ENCODE data around the gene ERF.

Gene ERF

DNA sequence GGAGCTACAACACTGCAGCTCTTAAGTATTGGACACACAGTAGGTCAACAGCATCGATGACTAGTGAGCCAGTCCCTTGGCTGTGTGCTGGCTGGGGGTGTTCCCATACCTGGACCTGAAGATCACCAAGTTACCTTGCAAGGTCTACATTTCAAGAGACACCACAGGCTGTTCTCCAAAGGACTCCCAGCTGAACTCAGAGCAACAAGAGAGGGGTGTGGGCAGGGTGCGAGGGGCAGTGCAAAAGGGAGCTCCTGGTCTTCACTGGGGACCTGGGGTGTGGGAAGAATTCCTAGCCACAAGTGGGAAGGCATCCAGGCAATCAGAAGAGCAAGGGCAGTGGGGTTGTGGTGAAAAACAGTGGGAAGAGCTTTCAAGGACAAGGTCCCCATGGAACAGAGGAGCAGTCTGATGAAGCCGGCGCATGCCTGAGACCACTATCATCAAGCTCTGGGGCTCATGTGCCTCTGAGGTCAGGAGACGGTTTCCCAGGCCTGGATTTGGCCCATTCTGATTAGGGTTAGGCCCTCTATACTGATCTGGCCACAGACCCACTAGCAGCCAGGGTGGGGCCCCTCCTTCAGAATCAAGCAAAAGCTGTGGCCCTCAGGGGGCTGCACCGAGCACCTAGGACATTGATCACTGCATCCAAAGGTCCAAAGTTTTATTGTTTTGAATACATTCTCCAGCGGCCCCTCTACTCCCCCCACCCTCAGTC is 7.8 kb downstream of the ERF start:
- no peak overlapping the region for H3K4me3 Mint-ChIP-seq
- ATAC-seq, result no peak
- H3K9me3 Mint-ChIP-seq, result no peaks in the 10 kb centered on the region
- no peaks in the 10 kb centered on the region for H3K27me3 Mint-ChIP-seq
- peaks cover 65% of the 10 kb centered on the region for H3K4me1 Mint-ChIP-seq
- no peak for DNase-seq
- peak overlapping the region in 1 of 2 donors; percentile 5 for H3K27ac Mint-ChIP-seq

DNA sequence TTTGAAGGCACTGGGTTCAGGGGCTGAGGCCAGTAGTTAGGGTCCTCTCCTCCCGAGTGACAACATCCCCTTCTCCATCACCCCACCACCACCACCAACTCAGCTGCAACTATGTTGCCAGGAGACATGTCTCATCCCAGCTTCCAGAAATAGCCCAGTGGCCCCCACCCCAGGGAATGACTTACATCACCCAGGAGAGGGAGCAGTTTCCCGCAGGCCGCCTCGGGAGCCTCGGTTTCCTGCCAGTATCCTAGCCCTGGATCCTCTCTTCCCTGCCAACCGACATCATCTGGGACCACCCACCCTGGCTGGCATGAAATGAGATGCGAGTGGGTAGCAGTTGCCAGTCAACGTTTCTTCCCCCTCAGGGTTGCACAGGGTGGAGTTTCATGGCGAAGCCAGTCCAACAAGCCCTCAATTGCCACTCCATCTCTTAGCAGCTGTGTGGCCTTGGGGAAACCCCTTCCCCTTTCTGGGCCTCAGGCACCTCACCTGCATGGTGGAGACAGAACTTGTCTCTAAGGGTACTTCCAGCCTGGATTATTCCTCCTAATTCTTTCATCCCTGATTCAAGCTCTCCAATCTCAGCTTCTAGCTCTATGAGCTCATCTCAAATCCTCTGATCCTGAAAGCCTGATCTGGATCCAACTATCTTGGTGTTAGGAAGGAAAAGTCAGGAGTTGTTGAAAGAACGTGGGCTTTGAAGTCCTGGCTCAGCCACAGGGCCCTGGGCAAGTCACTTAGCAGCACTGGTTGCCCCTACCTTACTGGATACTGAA is 8.6 kb downstream of the ERF start:
- Mint-ChIP-seq H3K4me3 (no peak overlapping the region), H3K27me3 (no peaks in the 10 kb centered on the region), H3K27ac (no peak overlapping the region), H3K9me3 (no peaks in the 10 kb centered on the region), H3K4me1 (peaks cover 59% of the 10 kb centered on the region)
- DNase-seq, result no peak
- no peak for ATAC-seq

DNA sequence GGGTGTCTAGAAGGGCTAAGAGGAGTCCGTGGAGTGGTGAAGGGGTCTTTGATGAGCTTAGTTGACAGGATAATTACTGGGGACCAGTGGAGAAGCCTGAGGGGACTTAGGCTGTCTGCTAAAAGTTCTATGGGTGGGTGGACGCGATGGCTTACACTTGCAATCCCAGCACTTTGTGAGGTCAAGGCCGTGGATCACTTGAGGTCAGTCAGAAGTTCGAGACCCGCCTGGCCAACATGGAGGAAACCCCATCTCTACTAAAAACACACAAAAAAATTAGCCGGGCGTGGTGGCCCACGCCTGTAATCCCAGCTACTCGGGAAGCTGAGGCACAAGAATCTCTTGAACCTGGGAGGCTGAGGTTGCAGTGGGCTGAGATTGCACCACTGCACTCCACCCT is 9.7 kb downstream of the ERF start:
- no peaks in the 10 kb centered on the region for H3K9me3 Mint-ChIP-seq
- ATAC-seq (no peak), DNase-seq (no peak)
- no peaks in the 10 kb centered on the region for H3K27me3 Mint-ChIP-seq
- H3K4me3 Mint-ChIP-seq, result peak overlapping the region; percentile 86 to 94
- H3K4me1 Mint-ChIP-seq, result peaks cover 59% of the 10 kb centered on the region
- peak overlapping the region; percentile 77 to 96 for H3K27ac Mint-ChIP-seq

DNA sequence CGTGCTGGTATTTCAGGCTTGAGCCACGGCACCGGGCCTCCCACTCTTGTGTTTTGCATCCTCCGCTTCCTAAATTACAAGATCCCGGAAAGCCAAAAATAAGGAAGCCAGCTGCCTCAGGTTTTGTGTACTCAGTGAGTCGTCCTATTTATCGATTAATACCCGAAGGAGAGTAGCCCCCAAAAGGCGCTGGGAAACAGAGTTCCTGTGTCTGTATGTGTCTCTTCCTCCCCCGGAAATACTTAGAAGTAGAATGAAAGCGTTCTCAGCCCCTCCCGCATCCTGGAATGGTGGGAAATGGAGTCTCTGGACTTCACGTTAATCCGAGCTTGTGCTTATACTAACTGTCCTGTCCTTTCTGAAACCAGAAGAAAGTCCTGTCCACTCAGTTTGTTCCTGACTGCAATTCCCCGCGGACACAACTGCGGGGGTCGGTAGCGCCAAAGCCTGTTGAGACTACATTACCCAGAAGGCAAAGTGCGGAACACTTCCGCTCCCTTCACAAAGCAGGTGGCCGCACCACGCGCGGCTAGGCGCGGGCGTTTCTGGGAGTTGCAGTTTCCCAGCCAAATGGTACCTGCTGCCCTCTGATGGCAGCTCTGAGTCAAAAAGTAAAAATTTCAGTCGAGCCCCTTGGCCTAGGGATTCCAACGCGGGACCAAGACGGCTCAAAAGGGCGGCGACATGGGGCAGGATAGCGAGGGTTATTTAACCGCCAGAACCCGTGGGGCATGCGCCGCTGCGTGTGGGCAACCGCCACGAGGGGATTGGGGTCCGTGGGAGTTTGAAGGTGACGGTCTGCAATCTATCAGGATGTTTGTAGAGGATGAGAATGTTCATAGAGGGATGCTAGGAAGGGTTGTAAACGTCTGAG is 10.3 kb downstream of the ERF start:
- ATAC-seq, result peak; percentile 54
- H3K9me3 Mint-ChIP-seq, result no peaks in the 10 kb centered on the region
- DNase-seq, result peak; percentile 92 to 93
- peak overlapping the region; percentile 86 to 94 for H3K4me3 Mint-ChIP-seq
- no peaks in the 10 kb centered on the region for H3K27me3 Mint-ChIP-seq
- peak overlapping the region; percentile 96 for H3K27ac Mint-ChIP-seq
- peaks cover 59% of the 10 kb centered on the region for H3K4me1 Mint-ChIP-seq

DNA sequence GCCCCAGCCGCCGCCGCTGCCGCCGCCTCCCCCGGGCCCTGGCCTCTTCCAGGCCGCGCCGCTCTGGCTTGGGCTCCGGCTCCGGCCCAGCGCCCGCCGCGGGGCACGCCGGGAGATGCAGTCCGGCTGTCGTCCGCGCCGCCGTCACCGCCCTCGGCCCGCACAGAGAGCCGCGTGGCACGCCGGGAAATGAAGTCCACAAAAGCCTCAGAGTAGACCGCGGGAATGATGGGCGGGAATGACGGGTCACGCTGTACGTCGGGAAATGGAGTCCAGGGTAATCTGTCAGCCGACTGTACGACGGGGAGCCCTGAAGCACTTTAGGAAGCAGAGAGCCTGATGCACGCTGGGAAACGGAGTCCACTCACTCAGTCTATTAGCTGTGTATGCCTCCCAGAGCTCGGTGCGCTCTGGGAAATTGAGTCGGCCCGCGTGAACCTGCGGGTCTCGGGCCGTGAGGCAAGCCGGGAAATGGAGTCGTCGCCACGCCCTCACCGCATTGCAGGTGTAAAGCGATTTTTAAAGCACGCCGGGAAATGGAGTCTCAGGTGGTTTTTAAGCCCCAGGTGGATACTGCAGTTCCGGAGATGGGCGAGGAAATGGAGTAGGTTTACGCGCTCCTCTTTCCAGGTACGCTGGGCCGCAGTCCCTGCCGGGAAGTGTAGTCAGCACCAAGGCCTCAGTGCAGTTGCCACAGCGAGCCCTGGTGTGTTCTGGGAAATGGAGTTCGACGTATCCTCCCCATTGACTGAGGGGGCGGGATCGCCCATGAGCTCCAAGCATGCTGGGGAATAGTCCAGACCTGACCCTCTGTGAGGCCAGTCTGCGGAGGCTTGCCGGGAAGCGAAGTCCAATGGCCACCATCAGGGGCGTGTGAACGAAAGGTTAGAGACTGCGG is 12.2 kb downstream of the ERF start, which contains the start of gene GSK3A:
GSK3A (minus strand) TSS at position 91 of the 898 bp plus-strand sequence. CDS start 137 bp downstream, outside the sequence.
- Mint-ChIP-seq H3K9me3 (no peaks in the 10 kb centered on the region), H3K4me1 (peaks cover 55% of the 10 kb centered on the region), H3K4me3 (peak within 1 kb of the TSS; percentile 91 to 94), H3K27me3 (no peaks in the 10 kb centered on the region), H3K27ac (peak within 1 kb of the TSS; percentile 93 to 96)
- DNase-seq, result peak; percentile 96 to 97
- peak; percentile 86 for ATAC-seq

DNA sequence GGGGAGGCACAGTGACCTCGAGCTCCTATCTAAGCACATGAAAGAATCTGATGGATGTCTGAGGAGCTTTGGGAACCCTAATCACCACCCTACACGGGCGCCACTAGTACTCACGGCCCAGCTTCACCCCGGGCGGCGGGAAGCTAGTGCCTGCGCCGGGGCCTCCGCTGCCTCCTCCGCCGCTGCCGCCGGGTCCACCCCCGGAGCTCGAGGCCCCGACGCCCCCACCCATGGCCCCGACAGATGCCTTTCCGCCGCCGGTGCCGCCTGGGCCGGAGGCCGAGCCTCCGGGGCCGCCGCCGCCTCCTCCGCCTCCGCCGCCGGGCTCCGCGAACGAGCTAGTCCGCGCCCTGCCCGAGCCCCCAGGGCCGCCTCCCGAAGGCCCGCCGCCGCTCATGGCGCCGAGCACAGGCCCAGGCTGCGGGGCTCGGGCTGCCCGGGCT is 12.8 kb downstream of the ERF start:
- ATAC-seq (peak; percentile 0), DNase-seq (no peak)
- H3K27ac Mint-ChIP-seq, result peak overlapping the region; percentile 83 to 92
- no peaks in the 10 kb centered on the region for H3K27me3 Mint-ChIP-seq
- H3K9me3 Mint-ChIP-seq, result no peaks in the 10 kb centered on the region
- peak overlapping the region; percentile 86 to 91 for H3K4me3 Mint-ChIP-seq
- peaks cover 54% of the 10 kb centered on the region for H3K4me1 Mint-ChIP-seq

DNA sequence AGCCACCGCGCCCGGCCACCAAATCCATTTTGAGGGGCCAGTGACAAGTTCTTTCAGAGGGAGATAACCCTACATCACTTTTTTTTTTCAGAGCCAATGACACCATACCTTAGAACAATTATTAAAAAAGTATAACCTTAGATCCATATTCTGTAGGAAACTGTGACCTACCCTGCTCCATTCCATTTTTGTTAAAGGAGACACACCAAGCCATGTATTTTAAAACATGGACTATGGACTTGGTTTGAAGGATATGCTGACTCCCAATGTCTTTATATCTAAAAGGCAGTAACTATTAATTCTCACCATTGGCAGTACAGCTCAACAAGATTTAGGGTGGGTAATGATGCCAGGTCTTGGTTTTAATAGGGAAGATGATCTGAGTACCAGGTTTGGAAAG is 13.6 kb downstream of the ERF start:
- H3K9me3 Mint-ChIP-seq, result no peaks in the 10 kb centered on the region
- no peak for DNase-seq
- no peak for ATAC-seq
- no peaks in the 10 kb centered on the region for H3K27me3 Mint-ChIP-seq
- peaks cover 54% of the 10 kb centered on the region for H3K4me1 Mint-ChIP-seq
- peak overlapping the region; percentile 38 to 83 for H3K27ac Mint-ChIP-seq
- H3K4me3 Mint-ChIP-seq, result peak overlapping the region; percentile 86 to 91

DNA sequence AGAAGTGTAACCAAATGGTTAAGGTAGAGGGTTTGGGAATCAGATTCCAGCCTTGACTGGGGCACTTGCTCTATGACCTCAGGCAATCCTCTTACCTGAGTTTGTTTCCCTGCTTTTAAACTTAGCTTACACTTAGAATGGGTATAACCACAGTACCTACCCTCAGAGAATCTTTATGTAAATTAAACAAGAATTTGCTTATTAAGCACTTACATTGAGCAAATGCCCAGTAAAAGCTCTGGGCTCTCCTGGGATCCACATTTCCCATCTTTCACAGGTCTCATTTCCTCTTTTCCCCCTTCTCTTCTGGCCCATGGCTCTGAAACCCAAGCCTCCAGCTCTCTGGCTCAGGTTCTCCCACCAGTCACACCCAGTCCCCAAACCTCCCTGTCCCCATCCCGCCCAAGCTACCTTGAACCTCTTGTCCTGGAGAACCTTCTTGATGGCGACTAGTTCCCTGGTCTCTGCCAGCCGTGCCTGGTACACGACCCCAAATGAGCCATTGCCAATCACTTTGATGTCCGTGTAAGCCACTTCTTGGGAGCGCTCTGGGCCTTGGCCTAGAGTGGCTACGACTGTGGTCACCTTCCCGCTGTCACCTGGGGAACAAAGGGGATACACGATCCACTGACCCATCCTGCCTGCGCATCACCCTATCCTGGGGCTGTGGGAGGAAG is 15.2 kb downstream of the ERF start:
- Mint-ChIP-seq H3K27ac (peak overlapping the region; percentile 7 to 43), H3K4me1 (peaks cover 50% of the 10 kb centered on the region), H3K4me3 (no peak overlapping the region), H3K9me3 (no peaks in the 10 kb centered on the region), H3K27me3 (no peaks in the 10 kb centered on the region)
- no peak for DNase-seq
- no peak for ATAC-seq

DNA sequence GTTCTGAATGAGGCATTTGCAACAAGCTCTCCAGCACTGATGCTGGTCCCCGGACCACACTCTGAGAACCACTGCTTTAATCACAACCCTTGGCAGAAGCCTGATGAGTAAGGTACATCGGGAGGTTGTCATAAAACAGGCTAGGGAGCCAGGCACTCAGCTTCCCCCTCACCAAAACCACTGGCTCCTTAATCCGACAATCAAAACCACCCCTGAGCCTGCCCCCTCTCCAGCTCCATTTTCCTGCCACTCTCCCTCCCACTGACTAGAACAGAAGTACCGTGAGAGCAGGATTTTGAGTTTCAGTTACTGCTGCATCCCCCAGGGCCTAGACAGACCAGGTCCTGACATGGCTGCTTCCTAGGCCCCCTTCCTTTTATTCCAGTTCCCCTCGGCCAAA is 19.7 kb downstream of the ERF start:
- no peak overlapping the region for H3K4me3 Mint-ChIP-seq
- H3K27me3 Mint-ChIP-seq, result no peaks in the 10 kb centered on the region
- ATAC-seq (no peak), DNase-seq (no peak)
- H3K27ac Mint-ChIP-seq, result peak overlapping the region in 1 of 2 donors; percentile 79
- H3K9me3 Mint-ChIP-seq, result no peaks in the 10 kb centered on the region
- H3K4me1 Mint-ChIP-seq, result peaks cover 54% of the 10 kb centered on the region

DNA sequence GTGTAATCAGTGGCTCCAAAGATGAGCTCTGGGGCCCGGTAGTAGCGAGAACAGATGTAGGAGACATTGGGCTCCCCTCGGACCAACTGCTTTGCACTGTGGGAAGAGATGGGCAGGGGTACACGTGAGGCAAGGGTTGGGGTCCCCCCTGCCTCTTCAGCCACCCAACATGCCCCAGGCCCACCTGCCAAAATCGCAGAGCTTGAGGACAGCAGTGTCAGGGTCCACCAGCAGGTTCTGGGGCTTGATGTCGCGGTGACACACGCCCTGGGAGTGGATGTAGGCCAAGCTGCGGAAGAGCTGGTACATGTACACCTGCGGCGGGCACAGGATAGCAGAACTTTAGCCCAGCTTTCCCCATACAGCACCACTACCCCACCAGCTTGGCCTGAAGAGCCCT is 20.6 kb downstream of the ERF start:
- no peak for DNase-seq
- H3K27me3 Mint-ChIP-seq, result no peaks in the 10 kb centered on the region
- H3K4me3 Mint-ChIP-seq, result no peak overlapping the region
- H3K4me1 Mint-ChIP-seq, result peaks cover 54% of the 10 kb centered on the region
- peak overlapping the region in 1 of 2 donors; percentile 44 for H3K27ac Mint-ChIP-seq
- no peaks in the 10 kb centered on the region for H3K9me3 Mint-ChIP-seq
- no peak for ATAC-seq

DNA sequence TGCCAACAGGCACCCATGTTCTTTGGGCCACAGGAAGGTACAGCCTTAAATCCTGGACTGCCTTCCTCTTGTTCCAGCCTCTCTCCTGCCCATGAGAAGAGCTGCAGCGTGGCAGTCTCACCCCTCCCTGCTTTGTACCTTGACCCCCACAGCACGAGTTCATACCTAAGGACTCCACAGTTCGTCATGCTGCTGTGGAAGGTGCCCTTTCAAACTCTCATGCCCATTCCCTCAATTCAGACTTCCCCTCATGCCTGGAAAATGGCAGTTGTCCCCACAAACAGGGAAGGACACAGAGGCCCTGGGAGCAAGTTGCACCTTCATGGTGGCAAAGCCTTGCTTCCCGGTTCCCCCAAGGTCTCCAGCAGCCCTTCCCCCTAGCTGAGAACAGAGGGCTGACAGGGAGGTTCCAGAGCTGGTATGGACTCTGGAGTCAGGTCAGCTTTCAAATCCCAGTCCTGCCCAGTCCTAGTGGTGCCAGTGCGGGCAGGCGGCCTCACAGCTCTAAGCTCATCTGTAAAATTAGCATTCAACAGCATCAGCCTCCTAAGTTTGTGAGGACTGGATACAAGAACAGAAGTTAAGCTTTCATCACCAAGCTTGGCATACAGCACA is 21.1 kb downstream of the ERF start:
- H3K27ac Mint-ChIP-seq, result peak overlapping the region in 1 of 2 donors; percentile 84
- no peak for ATAC-seq

DNA sequence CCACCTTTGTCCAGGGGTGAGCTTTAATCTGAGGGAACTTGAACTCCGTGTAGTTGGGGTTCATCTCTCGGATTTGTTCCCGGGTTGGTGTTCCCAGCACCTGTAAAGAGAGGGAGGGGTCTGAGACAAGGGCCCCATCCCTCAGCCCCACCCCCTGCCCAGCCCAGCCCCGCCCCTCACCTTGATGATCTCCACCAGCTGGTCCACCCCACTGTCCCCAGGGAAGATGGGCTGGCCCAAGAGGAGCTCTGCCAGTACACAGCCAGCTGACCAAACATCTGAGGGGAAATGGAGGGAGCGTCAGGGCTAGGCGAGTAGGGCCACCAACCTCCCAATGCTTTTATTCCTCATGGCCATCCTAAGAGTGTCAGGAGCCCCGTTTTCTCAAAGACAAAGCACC is 21.8 kb downstream of the ERF start:
- ATAC-seq (no peak), DNase-seq (no peak)
- no peaks in the 10 kb centered on the region for H3K9me3 Mint-ChIP-seq
- peaks cover 61% of the 10 kb centered on the region for H3K4me1 Mint-ChIP-seq
- H3K27me3 Mint-ChIP-seq, result no peaks in the 10 kb centered on the region
- peak overlapping the region in 1 of 2 donors; percentile 84 for H3K27ac Mint-ChIP-seq
- H3K4me3 Mint-ChIP-seq, result no peak overlapping the region

More for the DNA sequence above, 21.1 kb downstream of the ERF start:
- Mint-ChIP-seq H3K27me3 (no peaks in the 10 kb centered on the region), H3K9me3 (no peaks in the 10 kb centered on the region), H3K4me1 (peaks cover 54% of the 10 kb centered on the region), H3K4me3 (no peak overlapping the region)
- DNase-seq, result no peak

DNA sequence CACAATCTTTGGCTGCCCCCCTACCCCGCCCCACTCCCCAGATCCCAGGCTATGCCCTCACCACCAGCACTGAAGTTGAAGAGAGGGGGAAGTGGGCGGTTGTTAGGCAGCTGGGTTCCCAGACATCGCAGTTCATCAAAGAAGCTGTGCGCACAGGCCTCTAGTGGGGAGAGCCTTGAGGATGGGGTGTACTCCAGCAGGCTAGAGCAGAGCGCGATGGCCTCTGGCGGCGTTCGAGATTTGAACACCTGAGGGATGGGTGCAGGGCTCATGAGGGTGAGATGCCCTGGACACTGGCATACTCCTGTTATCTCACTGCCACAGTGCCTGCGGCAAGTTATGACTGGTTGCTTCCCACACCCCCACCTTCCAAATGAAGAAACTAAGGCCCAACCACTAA is 22.5 kb downstream of the ERF start:
- Mint-ChIP-seq H3K9me3 (no peaks in the 10 kb centered on the region), H3K4me3 (no peak overlapping the region), H3K27ac (no peak overlapping the region), H3K4me1 (peaks cover 65% of the 10 kb centered on the region), H3K27me3 (no peaks in the 10 kb centered on the region)
- DNase-seq, result no peak
- no peak for ATAC-seq

DNA sequence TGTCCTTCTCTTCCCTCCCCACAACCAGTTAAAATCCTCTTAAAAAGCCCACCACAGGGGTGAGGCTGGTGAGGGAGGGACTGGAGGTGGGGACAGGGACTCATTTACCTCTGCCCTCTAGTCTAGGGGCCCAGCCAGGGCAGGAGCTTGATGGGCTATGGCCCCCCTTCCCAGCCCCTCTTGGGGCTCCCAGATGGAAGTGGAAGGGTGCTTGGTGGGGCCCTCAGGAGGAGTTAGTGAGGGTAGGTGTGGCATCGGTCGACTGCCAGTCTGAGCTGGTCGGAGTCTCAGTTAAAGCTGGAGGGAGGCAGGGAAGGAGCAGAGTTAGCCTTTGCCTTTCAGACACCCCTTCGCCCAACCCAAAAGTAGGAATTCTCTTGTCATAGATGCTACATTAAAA is 24.4 kb downstream of the ERF start:
- peak; percentile 5 for ATAC-seq
- Mint-ChIP-seq H3K9me3 (no peaks in the 10 kb centered on the region), H3K4me1 (peaks cover 66% of the 10 kb centered on the region), H3K4me3 (no peak overlapping the region), H3K27ac (no peak overlapping the region), H3K27me3 (no peaks in the 10 kb centered on the region)
- no peak for DNase-seq

All from stimulated activated naive CD8-positive, alpha-beta T cell treated with anti-CD3 and anti-CD28 coated beads, Interleukin-15, amount 100 ng/mL, for 72 hours (primary cell).